Measurements from ENCODE around the gene SEMA4C.

Gene SEMA4C

DNA sequence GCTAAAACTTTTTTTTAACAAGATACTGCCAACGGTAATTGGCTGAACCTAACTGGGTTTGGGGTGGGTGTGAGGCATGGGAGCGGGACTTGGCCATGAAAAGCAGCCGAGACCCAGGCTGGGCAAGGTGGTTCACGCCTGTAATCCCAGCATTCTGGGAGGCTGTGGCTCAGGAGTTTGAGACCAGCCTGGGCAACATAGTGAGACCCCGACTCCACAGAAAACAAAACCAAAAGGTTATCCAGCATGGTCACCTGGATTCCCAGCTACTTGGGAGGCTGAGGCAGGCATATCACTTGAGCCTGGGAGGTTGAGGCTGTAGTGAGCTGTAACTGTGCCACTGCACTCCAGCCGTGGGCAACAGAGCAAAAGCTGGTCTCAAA is 11.0 kb upstream of the SEMA4C start:
- DNase-seq = no peak

DNA sequence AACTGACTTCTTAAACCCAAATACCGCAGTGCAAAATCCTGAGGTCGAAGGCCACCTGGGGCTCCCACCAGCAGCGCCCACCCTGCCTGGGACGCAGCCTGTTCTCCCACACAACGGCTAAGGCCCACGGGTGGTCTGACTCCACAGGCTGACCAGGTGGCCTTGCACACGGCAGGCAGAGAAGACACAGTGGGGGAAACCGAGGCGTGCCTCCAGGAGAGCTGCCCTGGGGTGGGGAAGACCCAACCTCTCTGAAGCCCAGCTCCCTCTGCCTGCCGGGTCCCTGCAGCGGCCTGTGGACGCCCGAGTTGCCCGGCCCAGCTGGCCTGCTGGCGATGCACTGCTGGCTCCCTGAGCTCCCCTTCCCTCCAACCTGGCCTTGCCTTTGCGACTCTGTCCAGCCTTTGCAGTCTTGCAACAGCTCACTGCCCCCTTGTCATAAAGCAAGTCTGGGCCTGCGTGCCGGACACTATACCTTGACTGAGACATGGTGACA is 9.7 kb upstream of the SEMA4C start:
- DNase-seq = no peak

DNA sequence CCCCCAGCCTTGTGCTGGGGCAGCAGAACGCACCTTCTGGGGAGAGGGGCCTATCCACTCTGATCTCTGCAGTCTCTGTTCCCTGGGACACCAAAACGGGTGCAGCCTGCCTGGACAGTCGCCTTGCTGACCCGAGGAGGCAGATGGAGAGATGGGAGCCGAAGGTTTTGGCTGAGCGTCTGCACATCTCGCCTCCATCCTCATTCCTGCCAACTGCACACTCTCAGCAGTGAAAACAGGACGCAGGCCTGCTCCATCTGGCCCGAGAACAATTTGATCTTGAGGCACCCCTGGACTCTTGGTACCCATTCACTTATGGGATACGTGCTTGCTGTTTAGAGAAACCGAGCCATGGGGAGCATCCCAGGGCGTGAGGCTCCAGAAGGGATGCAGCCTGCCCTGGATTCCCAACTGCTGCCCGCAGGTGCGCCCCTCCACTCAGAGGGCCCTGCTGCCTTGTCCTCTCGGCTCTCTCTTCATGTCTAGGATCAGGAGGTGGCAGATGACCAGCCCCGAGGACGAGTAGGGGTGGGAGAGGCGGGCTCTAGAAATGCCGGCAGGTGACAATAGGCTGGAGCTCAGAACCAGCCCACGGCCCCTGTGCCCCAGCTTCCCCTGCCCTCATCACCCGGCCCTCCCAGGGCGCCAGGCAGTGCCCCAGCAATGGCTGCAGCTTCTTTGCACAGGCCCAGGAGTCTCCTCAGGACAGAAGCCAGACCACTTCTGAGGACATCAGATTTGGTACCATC is 9.1 kb upstream of the SEMA4C start:
- DNase-seq = no peak

DNA sequence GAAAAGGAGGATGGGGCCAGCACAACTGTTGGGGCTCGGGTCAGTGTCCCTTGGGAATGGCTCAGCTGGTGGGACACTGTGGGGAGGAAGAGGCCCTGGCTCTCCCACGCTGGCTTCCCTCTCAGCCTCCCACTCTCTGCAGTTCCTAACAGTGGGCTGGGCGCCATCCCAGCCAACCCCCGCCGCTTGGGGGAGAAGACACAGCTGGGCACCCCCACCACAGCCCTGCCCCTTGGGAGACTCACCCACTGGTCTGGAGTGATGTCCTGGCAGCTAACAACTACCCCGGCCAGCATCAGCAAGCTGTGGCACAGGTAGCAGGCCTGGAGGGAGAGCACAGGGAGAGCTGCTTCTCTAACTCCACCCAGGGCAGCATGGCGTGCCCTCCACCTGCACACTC is 8.3 kb upstream of the SEMA4C start:
- no peak for DNase-seq

DNA sequence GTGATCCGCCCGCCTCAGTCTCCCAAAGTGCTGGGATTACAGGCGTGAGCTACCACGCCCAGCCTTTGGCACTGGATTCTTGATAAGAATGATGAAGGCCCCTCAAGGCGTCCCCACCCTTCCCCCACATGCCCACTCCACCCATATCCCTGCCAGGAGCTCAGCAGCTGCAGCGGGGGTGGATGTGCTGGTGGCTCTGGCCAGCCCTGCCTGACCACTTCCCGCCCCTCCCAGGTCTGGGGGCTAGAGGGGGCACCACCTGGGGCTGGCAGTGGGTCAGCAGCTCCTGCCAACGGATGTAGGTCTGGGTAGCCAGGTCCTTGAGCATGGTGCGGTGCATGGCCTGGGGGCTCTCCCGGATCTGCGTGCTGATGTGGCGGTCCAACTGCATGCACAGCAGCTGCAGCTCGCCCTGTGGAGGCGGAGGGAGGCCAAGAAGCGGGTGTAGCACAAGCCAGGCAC is 7.8 kb upstream of the SEMA4C start:
- no peak for DNase-seq

DNA sequence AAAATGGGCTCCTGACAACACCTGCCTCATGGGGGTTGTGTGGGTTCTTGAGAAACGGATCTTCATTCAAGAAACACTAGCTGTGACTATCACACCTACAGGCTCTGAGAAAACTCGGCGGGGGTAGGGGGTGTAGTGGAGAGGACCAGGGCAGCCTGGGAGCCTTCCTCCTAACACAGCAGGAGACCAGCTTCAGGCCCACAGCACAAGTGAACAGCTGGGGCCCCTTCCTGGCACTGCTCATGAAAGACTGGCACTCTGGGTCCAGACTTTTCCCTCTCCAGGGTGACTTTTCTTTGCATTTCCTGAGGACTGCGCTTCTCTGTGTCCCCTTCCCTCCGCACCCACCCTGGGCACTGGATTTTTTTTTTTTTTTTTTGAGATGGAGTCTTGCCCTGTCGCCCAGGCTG is 7.2 kb upstream of the SEMA4C start:
- DNase-seq = no peak

DNA sequence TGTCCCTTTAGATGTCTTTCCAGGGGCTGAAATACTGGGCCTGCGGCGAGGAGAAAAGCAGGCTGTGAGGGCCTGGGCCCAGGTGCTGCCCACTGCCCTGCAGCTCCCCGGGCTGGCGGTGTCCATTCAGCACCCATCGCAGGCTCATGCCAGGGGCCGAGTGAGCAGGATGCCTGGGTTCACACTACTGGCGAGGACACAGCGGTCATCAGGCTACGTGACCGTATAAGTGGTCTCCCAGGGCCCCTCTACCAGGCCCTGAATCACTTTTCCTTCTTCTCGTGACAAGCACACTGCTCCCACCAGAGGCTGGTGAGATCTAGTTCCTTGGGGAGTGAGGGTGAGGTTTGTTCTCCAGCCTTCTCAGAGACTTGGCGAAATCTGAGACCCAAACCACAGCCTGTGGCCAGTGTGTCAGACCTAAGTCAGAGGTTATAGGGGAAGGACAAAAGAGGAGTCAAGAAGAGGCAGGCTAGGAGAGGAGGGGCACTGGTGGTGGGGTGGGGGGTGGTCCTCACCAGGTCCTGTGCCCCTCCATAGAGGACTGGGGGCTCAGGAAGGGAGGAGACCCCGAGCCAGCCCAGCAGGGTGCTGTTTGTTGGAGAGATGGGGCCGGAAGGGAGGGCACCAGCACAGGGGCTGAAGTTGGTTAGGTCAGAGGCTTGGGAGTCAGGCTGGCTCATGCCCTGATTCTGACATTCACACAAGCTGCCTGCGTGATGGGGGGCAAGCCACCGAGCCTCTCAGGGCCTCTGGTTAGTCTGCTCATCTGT is 6.6 kb upstream of the SEMA4C start:
- DNase-seq = no peak

DNA sequence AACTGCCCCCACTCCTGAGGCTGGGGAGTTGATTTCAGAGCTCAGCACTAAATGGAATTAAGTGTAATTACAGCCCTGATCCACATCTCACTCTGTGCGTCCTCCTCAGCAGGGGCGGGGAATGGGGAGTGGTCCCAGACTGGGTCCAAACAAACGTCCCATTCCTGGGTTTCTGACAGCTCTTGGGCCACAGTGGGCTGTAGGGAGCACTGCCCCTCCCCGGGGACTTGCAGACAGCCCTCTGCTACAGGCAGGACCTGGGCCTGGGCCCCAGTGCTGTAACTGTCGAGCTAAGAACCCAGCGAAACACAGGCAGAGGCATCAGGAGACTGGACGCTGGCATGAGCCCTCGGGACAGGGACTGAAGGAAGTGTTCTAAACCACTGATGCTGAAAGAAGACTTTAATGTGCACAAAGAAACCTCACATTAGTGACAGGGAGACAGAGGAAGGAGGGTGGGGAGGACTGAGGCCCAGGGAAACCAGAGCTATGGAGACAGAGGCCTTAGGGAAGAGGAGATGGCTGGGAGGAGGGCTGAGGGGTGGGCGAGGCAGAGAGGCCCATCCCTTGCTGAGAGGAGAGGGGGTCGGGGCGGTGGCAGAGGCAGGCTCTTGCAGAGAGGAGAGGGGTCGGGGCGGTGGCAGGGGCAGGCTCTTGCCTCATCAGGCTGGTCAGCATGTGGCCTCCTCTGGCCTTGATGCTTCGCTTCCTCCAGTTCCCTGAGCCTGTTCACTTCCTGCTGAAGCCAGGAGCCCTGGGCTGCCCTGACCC is 5.8 kb upstream of the SEMA4C start:
- DNase-seq = no peak

DNA sequence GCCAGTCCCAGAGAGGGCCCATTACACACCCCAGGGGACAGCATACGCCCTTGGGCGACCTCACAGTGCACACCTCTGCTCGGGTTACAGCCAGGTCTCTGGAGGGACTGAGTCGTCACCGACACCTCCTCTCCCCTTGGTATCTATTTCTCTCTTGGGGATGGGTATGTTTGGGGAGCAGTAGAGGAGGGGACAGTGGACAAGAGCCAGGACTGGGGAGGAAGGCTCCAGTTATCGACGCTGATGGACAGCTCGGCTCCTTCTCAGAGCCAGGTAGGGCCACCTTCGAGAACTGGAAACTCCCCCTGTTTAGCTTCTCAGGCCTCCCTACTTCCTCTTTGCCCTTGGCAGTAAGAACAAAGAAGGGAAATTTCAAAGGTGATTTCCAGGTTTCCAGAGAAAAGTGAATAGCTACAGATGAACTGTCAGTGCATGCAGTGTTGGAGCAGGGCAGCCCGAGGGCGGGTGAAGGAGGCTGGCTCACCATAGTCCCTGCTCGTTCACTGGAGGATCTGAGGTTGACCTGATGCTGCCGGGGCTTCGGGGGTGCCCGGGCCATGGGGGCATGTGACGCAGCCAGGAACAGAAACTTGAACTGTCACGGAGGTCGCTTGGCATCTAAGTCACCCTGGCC is 4.4 kb upstream of the SEMA4C start:
- DNase-seq = no peak

DNA sequence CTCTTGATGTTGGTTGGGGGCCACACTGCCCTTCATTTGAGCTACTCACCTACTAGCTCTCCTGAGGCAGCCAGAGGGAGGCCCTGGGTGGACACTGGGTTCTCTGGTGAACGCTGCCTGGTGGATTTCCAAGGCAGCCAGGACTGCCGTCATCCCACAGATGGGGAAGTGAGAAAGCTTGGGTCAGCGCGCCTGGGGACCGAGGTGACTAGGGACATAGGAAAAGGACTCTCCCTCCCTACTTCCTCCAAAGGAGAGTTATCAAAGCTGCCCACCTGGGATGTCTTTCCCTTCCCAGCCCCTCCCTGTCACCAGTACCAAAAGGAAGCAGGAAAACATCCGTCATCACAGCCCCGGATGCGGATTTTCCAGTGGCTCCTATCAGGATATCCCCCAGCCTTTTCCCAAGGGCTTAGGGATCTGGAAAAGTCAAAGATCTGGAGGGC is 3.8 kb upstream of the SEMA4C start:
- DNase-seq = no peak

DNA sequence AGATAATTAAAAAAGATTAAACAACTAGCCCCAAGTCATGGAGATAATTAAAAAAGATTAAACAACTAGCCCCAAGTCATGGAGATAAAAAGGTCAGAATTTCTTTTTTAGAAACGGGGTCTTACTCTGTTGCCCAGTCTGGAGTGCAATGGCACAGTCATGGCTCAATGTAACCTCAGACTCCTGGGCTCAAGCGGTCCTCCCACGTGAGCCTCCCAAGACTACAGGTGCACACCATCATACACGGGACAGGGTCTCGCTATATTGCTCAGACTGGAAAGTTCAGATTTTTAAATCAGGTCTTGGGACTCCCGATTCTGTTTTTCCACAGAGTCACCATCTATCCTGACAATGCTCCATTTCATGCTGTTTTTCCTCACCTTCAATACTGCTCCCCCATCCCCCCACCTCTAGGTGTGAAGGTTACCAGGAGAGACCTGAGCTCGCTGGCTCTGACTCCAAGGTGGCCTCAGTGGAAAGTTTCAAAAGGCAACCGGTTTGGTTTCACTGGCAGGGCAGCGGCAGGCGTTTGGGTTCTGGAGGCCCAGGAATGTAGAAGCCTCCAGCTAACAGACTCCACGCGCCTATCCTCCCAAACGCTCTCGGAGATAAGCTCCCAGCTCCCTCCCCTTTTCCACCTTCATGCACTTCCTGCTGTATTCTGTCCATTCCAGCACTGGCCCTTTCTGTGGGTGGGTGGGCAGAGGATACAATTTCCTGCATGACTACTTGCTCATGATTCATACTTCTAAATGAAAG is 2.9 kb upstream of the SEMA4C start:
- no peak for DNase-seq

DNA sequence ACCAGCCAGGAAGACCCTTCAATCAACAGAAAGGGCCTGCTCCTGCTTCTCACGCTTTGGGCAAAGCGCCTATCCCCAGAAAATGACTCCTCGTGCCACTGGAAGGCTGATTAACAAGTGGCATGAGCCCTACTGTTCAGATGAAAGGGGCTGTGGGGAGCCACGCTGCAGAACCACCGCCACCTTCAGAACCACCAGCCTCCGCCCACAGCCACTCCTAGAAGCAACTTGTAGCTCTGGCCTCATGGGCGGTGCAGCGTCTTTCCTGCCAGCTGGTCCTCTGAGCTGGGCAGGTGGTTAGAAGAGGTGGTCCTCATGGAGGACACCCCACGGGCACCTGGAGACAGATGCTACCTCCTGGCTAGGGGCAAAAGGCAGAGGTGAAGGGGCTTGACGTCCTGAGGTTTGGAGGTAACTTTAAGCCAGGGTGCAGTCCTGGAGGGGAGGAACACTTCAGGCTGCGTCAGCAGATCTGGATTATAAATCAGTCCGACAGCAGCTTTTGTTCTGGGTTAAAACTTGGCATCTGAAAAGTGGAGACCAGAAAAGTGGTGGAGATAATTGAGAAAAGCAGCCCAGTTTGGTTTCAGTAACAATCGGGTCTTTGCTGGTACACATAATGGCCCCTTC is 861 bp upstream of the SEMA4C start:
- peak; percentile 38 to 63 for DNase-seq

DNA sequence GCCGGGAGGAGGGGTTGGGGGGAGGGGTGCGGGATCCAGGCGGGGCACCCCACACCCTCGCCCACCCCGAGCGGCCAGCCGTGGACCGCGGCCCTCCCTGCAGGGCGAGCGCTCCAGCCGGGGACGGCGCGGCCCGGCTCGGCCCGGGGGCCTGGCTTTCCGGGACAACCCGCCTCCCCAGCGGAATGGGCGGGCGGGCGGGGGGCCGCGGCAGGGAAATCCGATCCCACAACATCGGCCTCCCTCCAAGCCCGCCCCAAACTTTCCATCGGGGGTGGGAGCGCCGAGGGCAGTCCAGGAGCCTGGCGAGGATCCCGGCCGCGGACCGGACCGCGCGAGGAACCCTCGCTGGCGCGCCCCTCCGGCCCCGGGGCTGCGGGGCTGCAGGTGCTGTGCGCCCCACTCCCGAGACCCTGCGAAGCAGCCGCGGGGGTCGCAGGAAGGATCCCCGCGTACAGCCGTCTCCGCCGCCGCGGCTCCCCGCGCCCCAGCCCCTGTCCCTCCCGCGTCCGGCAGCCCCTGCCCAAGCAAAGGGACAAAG is 529 bp downstream of the SEMA4C start:
- DNase-seq = no peak

DNA sequence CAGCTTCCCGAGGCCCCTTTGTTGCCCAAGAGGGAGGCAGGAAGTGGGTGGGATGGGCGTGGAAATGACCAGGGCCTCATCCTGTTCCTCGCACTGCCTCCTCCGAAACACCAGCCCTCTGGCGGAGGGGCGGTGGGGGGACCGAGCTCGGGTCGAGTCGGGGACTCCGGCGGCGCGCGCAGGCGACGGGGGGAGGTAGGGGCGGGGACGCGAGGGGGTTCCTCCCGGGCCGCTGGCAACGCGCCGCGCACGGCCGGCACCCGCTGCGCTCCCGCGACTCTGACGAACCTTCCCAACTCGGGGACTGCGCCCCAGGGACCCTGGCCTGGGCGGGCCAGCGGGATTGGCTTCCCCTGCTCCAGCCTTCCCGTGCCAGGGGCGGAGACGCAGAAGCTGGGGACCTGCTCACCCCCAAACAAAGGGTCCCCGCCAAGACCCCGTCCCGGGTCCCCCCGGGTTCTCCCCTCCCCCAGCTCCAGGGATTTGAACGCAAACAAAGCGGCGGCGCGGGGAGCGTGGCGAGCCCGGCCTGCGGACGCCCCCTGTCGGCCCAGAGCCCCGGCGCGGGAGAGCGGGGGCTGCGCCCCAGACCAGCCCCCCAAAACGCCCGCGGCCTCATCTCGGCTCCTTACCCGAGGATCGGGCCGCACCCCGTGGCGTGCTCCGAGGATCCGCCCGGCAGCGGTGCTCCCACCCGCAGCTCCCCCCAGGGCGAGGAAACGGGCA is 1.2 kb downstream of the SEMA4C start:
- DNase-seq = peak; percentile 30 to 53

DNA sequence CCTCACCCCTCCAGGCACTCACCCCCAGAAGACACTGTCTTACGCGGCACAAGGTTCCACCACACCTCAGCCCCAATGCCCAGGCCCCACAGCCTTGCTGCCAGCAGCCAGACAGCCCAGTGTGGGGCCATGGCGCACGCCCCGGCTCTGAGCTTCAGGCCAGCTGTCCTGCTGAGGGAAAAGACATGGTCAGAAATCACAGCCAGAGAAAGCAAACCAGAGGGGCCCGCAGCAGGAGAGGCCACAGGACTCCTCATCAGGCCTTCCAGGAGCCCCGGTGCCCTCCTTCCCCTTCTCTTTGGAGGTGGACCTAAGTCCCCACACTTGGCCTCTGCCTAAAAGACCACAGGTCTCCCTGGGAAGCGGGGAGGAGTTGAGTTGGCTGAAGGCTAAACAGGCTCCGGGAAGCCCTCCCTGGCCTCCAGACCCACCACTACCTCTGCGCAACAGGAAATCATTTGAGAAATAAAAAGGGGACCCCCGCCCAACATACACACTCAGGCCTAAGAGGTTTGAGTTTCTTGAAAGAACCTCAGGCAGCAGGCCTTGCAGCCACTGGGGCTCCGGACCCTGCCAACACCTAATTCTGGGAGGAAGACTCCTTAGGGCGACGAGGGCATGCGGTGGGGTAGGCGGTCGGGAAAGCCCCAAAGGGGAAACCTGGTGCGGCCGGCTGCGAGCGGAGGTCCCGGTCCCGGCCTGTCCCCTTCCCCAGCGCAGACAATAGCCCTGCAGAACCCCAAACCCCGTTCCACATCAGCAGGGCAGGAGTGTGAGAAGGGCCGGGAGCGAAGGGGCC is 1.9 kb downstream of the SEMA4C start:
- DNase-seq = no peak

DNA sequence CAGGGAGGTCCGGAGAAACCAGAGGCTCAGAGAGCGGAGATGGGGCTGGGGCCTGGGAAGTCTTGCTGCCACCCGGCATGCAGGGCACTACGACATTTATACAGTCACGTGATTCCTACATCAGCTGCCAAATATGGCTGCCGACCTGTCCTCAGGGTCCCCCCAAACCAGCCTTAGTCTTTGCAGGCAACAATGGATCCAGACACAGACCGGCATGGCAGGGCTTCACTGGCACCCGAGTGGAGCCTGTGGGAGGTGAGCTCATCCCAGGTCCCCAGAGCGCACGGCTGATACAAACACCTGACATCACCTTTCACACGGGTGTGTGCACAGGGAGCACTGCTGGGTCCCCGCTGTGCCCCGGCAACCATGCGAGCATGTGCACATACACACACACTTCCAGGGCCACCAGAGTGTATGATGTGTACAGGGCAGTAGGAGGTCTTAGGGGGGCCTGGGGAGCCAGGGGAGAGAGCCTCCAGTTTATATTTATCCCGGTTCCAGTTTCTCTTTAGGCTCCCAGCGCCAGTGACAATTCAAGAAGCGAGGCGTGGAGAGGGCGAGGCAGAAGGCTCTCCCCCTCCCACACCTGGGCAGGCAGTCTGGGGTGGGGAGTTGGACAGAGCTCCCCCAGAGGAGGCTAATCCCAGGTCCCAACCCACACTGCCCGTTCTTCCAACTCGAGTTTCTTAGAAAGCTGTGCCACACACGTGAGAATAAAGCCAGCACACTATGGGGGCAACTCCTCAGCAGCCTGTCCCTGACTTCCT is 2.7 kb downstream of the SEMA4C start:
- DNase-seq = no peak

DNA sequence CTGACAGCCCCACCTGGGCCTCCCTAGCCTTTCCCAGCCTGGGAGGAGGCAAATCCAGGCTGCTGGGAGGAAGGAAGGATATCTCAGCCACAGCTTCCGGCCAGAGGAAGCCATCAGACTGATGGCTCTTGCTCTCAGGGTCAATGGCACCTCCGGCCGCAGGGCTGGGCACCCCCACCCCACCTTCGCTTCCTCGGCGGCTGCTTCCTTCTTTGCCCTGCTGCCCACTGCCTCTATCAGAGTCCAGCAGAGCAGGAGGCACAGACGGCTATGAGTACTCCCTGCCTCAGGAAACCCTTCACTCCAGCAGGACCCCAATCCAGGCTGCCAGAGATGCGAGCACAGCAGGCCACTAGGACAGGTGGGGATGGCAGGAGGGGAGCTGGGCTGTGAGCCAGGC is 3.3 kb downstream of the SEMA4C start:
- no peak for DNase-seq

DNA sequence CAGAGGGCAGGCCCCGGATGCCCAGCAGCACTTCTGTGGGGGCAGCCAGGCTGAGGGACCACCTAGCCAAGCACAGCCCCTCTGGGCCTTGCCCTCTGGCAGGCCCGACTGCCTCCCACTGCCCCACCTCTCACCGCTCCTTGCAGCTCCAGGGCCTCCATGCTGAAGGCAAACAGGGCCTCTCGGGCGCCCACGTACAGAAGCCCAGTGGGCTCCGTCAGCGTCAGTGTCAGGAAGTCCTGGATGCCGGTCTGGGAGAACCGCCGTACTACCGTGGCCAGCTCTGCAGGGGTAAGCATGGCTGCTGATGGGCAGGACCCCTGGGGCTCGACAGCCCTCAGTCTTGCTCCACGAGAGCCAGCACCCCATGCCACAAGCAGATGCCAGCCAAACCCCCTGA is 3.7 kb downstream of the SEMA4C start:
- DNase-seq = no peak

DNA sequence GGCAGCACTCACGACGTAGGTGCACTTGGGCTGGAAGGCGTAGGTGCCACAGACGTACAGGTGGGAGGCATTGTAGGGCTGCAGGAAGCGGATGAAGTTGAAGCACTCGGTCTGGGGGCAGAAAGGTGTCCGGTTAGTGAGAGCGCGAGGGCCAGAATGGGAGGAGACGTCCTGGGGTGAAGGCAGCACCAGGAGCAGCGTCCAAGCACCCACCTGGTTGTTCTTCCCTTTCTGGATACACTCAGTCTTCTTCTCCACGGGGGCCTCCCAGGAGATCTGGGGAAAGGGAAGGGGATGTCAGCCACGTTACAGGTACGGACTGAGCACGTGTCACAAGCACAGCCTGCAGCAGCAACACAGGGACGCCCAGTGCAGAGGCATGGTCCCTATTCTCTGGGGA is 4.2 kb downstream of the SEMA4C start:
- no peak for DNase-seq

Data from stimulated activated CD4-positive, alpha-beta T cell treated with anti-CD3 and anti-CD28 coated beads, Interleukin-4, amount 100 ng/mL, for 4 hours (primary cell).